Liver (tissue), 9 donors: Measurements from ENCODE around the gene EFEMP2. TPM values are rescaled to one million over a fixed set of nuclear protein-coding genes. Genes with fewer than 3 reads are reported as not detected.

Experiments used
- DNase-seq: peaks from one replicate; pipeline ENCODE4 v3.0.0-alpha.2; 2017; ENCODE audit warnings: low spot score
- H3K27ac ChIP-seq, 2 donors: one replicate each; pipeline ENCODE4 v1.7.0; 2013; ENCODE audit warnings: inconsistent platforms in 2 of 2, low read length in 2 of 2, control low read depth in 1 of 2, low read depth in 1 of 2, mild to moderate bottlenecking in 1 of 2
- H3K27me3 ChIP-seq, 4 donors: one replicate each; pipeline versions ENCODE4 v1.6.1 to v1.7.0; 2013; ENCODE audit warnings: low read length in 3 of 4, inconsistent platforms in 1 of 4, mild to moderate bottlenecking in 1 of 4, moderate library complexity in 1 of 4; ENCODE audit not compliant: control insufficient read depth in 4 of 4, insufficient read depth in 4 of 4
- H3K36me3 ChIP-seq, 4 donors: one replicate each; pipeline versions ENCODE4 v1.6.1 to v1.7.0; 2013; ENCODE audit warnings: low read length in 3 of 4, mild to moderate bottlenecking in 3 of 4, low read depth in 1 of 4, moderate library complexity in 1 of 4; ENCODE audit not compliant: control insufficient read depth in 4 of 4, insufficient read depth in 3 of 4
- H3K4me1 ChIP-seq, 4 donors: one replicate each; pipeline versions ENCODE4 v1.6.1 to v1.7.0; 2013; ENCODE audit warnings: low read length in 3 of 4, mild to moderate bottlenecking in 3 of 4, moderate library complexity in 1 of 4; ENCODE audit not compliant: control insufficient read depth in 4 of 4, insufficient read depth in 4 of 4
- H3K4me3 ChIP-seq, 3 donors: one replicate each; pipeline versions ENCODE4 v1.6.1 to v1.7.0; 2013; ENCODE audit warnings: low read length in 3 of 3, control low read depth in 1 of 3, low read depth in 1 of 3, mild to moderate bottlenecking in 1 of 3
- H3K9ac ChIP-seq, 2 donors: one replicate each; pipeline ENCODE4 v1.7.0; 2013; ENCODE audit warnings: low read length in 2 of 2, mild to moderate bottlenecking in 2 of 2, moderate library complexity in 2 of 2, control low read depth in 1 of 2, low read depth in 1 of 2
- H3K9me3 ChIP-seq, 4 donors: one replicate each; pipeline versions ENCODE4 v1.6.1 to v1.7.0; 2013; ENCODE audit warnings: low read length in 3 of 4; ENCODE audit not compliant: control insufficient read depth in 4 of 4
- FOXA1 ChIP-seq: IDR thresholded peaks from 2 replicates; pipeline ENCODE4 v1.6.1; 2016; ENCODE audit warnings: antibody characterized with exemption
- FOXA2 ChIP-seq: IDR thresholded peaks from 2 replicates; pipeline ENCODE4 v1.6.1; 2016; ENCODE audit warnings: antibody characterized with exemption
- GABPA ChIP-seq, 2 donors: IDR thresholded peaks in 1 of 2; conservative IDR thresholded peaks in 1 of 2; 2 replicates each; pipeline ENCODE4 v1.6.1; 2016; ENCODE audit warnings: antibody characterized with exemption in 2 of 2, mild to moderate bottlenecking in 1 of 2, moderate library complexity in 1 of 2
- HNF4A ChIP-seq, 2 donors: conservative IDR thresholded peaks; 2 replicates each; pipeline ENCODE4 v1.6.1; 2016; ENCODE audit warnings: antibody characterized with exemption in 2 of 2, mild to moderate bottlenecking in 2 of 2
- NR2F2 ChIP-seq: IDR thresholded peaks from 2 replicates; pipeline ENCODE4 v1.6.1; 2016; ENCODE audit warnings: antibody characterized with exemption
- RAD21 ChIP-seq, 2 donors: IDR thresholded peaks; 2 replicates each; pipeline ENCODE4 v1.6.1; 2016; ENCODE audit warnings: antibody characterized with exemption in 2 of 2, mild to moderate bottlenecking in 2 of 2
- TAF1 ChIP-seq: conservative IDR thresholded peaks from 2 replicates; pipeline ENCODE4 v1.6.1; 2016; ENCODE audit warnings: antibody characterized with exemption, mild to moderate bottlenecking
- YY1 ChIP-seq: IDR thresholded peaks from 2 replicates; pipeline ENCODE4 v1.6.1; 2016; ENCODE audit warnings: antibody characterized with exemption, mild to moderate bottlenecking
- WGBS: extraction: QIAGEN DNeasy Blood & Tissue Kit; methylation state at CpG from one replicate; pipeline ENCODE4 v1.1.7; 2013; 5-methylcytosine and 5-hydroxymethylcytosine counted together
- polyA plus RNA-seq, 2 donors: library from polyadenylated mRNA; stranded (reverse) in 1 of 2; unstranded in 1 of 2; fragments of 200-250 nt in 1 of 2; fragments of >200 nt in 1 of 2; fragmentation: Nextera tagmentation in 1 of 2; extraction: Ambion mirVana in 1 of 2; gene quantifications; one replicate each; pipeline versions ENCODE4 v1.2.1 to v1.2.3, GENCODE V29; 2013 to 2015
- total RNA-seq, 2 donors: library from RNA; depleted of rRNA; stranded (reverse); fragments of >200 nt; gene quantifications; one replicate each; pipeline ENCODE4 v1.2.3, GENCODE V29; 2014
- TF ChIP-seq, protein P1 (sequence below): IDR thresholded peaks from 2 replicates; pipeline ENCODE4 v1.6.1; 2016; ENCODE audit warnings: antibody characterized with exemption, mild to moderate bottlenecking
- TF ChIP-seq, protein P2 (sequence below): IDR thresholded peaks from 2 replicates; pipeline ENCODE4 v1.6.1; 2016; ENCODE audit warnings: antibody characterized with exemption
- donor health status: healthy.
- donor health status: healthy.
- donor health status: healthy.
- donor health status: healthy.
- donor health status: healthy.

Gene EFEMP2
- total and polyA plus RNA-seq, 4 donors: 5.0 to 10.7 (median 5.3) TPM

DNA sequence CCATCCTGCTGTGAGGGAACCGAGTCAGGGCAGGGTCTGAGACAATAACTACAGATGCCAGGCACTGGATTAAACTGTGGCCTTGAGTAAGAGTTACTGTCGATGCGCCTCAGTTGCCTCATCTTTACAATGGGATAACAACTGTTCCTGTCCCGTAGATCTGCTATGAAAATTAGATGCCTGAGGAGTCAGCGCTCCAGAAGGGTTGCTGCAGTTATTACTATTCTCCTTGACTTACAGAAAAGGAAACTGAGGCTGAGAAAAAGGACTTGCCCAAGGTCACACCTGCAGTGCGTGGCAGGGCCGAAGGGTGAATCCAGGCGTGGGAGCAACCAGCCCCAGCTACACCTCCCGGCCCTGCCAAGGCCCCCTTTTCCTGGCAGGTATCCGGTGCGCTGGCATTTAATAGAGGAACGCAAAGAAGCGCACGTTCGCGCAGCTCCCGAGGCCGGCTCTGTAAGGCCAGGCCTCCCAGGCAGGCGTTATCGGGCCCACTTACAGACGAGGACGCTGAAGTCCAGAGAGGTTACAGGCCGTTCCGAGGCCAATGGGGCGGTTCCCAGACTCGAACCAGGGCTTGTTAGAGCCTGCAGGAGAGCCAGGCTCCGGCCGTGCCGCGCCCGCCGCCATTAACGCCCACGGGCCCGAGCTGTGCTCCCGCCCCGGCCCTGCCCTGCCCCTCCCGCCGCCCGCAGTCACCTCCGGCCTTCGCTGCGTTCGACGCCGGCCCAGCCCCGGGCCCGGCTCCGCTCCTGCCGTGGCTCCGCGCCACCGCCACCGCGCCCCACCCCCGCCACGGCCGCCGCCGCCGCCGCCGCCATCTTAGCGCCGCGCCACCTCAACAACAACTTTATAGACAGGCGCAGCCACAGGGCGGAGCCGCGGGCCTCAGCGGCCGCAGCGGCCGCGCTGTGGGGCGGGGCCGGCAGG, 45.9 kb upstream of the EFEMP2 start, which contains the start of gene C11orf68:
Gene C11orf68, minus strand, starts transcription at position 852 of the 930 bp plus-strand sequence. Its CDS starts 31 bp downstream, at position 821.
- TF ChIP-seq YY1 (peak; percentile 81), RAD21 (IDR thresholded peaks at IDR 0.05) (no peak), NR2F2 (no peak)
- peaks cover 7 to 31% (median 21%) of the 10 kb centered on the region in 4 donors for H3K4me1 ChIP-seq
- no peaks in the 10 kb centered on the region for H3K9me3 ChIP-seq
- peak within 1 kb of the TSS; percentile 33 to 93 for H3K9ac ChIP-seq
- H3K27ac ChIP-seq: peak within 1 kb of the TSS; percentile 68 to 82
- DNase-seq: no peak
- WGBS: 4% methylated on average over 77 of the region's 77 CpGs
- H3K36me3 ChIP-seq: peaks cover 0 to 9% (median 4%) of the 10 kb centered on the region in 4 donors
- H3K27me3 ChIP-seq: no peaks in the 10 kb centered on the region
- peak within 1 kb of the TSS; percentile 85 to 93 (median 86) for H3K4me3 ChIP-seq

DNA sequence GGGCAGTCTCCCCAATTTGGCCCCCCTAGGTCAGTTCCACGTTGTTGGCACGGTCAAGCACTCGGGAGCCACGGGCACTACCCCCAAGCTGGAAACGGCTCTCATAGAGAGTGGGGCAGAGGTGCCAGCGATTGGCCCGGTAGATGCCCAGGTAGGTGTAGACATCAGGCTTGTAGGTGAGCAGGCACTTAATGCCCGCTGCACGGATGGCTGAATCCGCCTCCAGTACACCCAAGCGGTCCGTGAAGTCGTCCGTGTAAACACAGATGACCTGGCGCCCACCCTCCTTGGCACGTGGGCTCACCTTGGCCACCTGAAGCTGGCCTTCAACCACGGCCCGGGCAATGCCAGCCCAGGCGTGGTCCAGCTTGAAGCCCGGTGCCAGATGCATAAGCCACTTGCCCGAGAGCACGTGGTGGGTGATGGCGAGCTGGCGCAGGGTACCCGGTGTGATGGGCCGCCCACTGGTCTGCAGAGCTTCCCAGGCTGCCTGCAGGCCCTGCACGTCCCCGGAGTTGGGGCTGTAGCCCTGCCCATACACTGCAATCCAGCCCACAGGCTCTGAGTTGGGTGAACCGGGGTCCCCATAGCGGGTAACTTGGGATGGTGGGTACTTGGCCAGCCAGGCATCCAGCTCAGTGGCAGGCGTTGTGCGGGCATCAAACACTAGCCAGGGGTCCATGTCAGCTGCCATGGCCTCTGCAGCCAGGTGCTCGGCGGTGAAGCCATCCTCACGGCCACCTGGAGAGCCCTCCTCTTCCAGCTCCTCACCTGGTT, 45.0 kb upstream of the EFEMP2 start:
- no peak overlapping the region for H3K27ac ChIP-seq

More for the DNA sequence above, 45.0 kb upstream of the EFEMP2 start:
- peaks cover 0 to 4% (median 1%) of the 10 kb centered on the region in 4 donors for H3K36me3 ChIP-seq
- peak overlapping the region; percentile 77 to 93 (median 85) for H3K4me3 ChIP-seq
- H3K4me1 ChIP-seq: peaks cover 7 to 31% (median 21%) of the 10 kb centered on the region in 4 donors
- no peaks in the 10 kb centered on the region for H3K27me3 ChIP-seq
- no peak for DNase-seq
- WGBS: 90% methylated on average over 35 of the region's 35 CpGs
- H3K9me3 ChIP-seq: no peaks in the 10 kb centered on the region
- H3K9ac ChIP-seq: peak overlapping the region in 1 of 2 donors; percentile 93
- TF ChIP-seq NR2F2: no peak
- TF ChIP-seq, protein P1, sequence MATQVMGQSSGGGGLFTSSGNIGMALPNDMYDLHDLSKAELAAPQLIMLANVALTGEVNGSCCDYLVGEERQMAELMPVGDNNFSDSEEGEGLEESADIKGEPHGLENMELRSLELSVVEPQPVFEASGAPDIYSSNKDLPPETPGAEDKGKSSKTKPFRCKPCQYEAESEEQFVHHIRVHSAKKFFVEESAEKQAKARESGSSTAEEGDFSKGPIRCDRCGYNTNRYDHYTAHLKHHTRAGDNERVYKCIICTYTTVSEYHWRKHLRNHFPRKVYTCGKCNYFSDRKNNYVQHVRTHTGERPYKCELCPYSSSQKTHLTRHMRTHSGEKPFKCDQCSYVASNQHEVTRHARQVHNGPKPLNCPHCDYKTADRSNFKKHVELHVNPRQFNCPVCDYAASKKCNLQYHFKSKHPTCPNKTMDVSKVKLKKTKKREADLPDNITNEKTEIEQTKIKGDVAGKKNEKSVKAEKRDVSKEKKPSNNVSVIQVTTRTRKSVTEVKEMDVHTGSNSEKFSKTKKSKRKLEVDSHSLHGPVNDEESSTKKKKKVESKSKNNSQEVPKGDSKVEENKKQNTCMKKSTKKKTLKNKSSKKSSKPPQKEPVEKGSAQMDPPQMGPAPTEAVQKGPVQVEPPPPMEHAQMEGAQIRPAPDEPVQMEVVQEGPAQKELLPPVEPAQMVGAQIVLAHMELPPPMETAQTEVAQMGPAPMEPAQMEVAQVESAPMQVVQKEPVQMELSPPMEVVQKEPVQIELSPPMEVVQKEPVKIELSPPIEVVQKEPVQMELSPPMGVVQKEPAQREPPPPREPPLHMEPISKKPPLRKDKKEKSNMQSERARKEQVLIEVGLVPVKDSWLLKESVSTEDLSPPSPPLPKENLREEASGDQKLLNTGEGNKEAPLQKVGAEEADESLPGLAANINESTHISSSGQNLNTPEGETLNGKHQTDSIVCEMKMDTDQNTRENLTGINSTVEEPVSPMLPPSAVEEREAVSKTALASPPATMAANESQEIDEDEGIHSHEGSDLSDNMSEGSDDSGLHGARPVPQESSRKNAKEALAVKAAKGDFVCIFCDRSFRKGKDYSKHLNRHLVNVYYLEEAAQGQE: no peak
- TF ChIP-seq FOXA2: no peak
- no peak for TF ChIP-seq GABPA (IDR thresholded peaks at IDR 0.05 in 1 of 2, conservative IDR thresholded peaks at IDR 0.05 in 1 of 2)
- TF ChIP-seq TAF1: no peak
- TF ChIP-seq, protein P2, sequence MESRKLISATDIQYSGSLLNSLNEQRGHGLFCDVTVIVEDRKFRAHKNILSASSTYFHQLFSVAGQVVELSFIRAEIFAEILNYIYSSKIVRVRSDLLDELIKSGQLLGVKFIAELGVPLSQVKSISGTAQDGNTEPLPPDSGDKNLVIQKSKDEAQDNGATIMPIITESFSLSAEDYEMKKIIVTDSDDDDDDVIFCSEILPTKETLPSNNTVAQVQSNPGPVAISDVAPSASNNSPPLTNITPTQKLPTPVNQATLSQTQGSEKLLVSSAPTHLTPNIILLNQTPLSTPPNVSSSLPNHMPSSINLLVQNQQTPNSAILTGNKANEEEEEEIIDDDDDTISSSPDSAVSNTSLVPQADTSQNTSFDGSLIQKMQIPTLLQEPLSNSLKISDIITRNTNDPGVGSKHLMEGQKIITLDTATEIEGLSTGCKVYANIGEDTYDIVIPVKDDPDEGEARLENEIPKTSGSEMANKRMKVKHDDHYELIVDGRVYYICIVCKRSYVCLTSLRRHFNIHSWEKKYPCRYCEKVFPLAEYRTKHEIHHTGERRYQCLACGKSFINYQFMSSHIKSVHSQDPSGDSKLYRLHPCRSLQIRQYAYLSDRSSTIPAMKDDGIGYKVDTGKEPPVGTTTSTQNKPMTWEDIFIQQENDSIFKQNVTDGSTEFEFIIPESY: no peak
- no peak for TF ChIP-seq FOXA1
- no peak for TF ChIP-seq RAD21 (IDR thresholded peaks at IDR 0.05)
- no peak for TF ChIP-seq HNF4A (conservative IDR thresholded peaks at IDR 0.05)
